ENCODE measurements around the gene STAM.

The STAM gene

GRCh38 chr10:17758896-17759295 is 114.9 kb downstream of the STAM start:
- no peaks in the 10 kb centered on the region for H3K36me3 Mint-ChIP-seq (ENCODE audit: low read depth)

GRCh38 chr10:17764142-17764541 is 120.2 kb downstream of the STAM start:
- Mint-ChIP-seq H3K36me3 (ENCODE audit: low read depth) (peaks cover 4% of the 10 kb centered on the region), H3K27ac (no peak overlapping the region), H3K4me1 (ENCODE audit: low read depth) (peaks cover 64% of the 10 kb centered on the region), H3K27me3 (no peaks in the 10 kb centered on the region), H3K9me3 (peaks cover 12% of the 10 kb centered on the region), H3K4me3 (no peak overlapping the region)
- intact Hi-C loops (cut with micrococcal nuclease), result no loop called here

More at GRCh38 chr10:17758896-17759295, 114.9 kb downstream of the STAM start:
- no peak overlapping the region for H3K27ac Mint-ChIP-seq
- H3K4me3 Mint-ChIP-seq, result no peak overlapping the region
- intact Hi-C loops (cut with micrococcal nuclease), result no loop called here
- peaks cover 50% of the 10 kb centered on the region for H3K4me1 Mint-ChIP-seq (ENCODE audit: low read depth)
- peaks cover 9% of the 10 kb centered on the region for H3K9me3 Mint-ChIP-seq
- no peaks in the 10 kb centered on the region for H3K27me3 Mint-ChIP-seq

DNA sequence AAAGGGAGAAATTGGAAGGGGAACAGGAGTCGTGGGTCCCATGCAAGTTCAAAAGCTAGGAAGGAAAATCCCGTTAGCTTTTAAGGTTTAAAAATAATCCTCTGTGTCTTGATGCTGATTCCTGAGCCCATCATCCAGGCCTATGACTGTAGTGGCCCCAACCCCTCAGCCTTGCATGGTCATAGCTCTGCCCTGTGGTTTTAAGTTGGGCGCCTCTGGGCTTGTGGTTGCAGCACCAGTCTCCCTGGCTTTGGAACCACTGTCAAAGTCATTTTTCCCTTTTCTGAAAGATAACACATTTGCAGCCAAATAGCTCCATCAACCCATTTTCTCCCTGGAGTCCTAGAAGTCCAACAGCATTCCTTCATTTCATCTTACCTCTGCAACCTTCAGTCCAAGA is 121.7 kb downstream of the STAM start:
- Mint-ChIP-seq H3K27me3 (no peaks in the 10 kb centered on the region), H3K36me3 (ENCODE audit: low read depth) (peaks cover 8% of the 10 kb centered on the region), H3K9me3 (peaks cover 15% of the 10 kb centered on the region), H3K27ac (peak overlapping the region; percentile 97), H3K4me1 (ENCODE audit: low read depth) (peaks cover 64% of the 10 kb centered on the region), H3K4me3 (no peak overlapping the region)
- intact Hi-C loops (cut with micrococcal nuclease), result no loop called here
